Fibroblast of pulmonary artery (primary cell): ENCODE data around the gene SH3TC1.

Experiments used
- DNase-seq: peaks from one replicate; pipeline ENCODE4 v3.0.0-alpha.2; 2010; ENCODE audit warnings: low read depth
- H3K4me3 ChIP-seq: replicated peaks from 2 replicates; pipeline ENCODE4 v1.5.1; 2011; ENCODE audit warnings: low read depth, mild to moderate bottlenecking, control low read depth, low read length, moderate library complexity
- CTCF ChIP-seq: IDR thresholded peaks from 2 replicates; pipeline ENCODE4 v1.5.1; 2011; ENCODE audit warnings: mild to moderate bottlenecking, control low read depth, low read length, inconsistent platforms; ENCODE audit errors: missing control alignments

The SH3TC1 gene

DNA sequence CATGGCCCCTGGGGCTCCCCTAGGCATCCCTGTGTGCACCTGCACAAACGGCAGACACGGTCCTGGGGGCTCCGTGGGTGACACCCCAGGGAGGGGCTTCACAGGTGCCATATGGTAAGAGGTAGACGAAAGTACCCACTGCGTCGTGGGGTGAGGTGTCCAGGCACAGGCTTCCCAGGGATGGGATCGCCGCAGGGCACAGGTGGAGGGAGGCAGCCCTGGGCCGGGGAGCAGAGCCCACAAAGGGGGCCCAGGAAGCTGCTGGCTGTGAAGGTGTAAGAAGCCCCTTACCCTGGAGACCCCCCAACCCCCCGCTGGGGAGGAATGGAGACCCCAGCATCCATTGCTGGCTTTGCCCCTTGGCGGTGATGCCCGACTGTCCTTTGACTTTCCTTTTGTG is 10.9 kb downstream of the SH3TC1 start:
- no peak overlapping the region for H3K4me3 ChIP-seq
- no peak for DNase-seq
- no peak for TF ChIP-seq CTCF

DNA sequence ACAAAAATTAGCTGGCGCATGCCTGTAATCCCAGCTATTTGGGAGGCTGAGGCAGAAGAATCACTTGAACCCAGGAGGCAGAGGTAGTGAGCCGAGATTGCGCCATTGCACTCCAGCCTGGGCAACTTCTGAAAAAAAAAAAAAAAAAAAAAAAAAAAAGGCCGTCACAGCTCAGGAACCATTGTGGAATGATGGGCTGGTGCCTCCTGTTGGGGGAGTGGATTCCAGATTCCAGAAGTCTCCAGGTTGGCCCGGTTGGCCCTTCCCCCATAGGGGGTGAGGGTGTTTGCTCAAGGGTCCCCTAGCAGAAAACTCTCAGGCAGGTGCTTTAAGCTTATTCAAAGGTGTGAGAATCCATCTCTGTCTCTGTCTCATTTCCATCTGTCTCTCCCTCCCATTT is 11.5 kb downstream of the SH3TC1 start:
- TF ChIP-seq CTCF = no peak
- no peak overlapping the region for H3K4me3 ChIP-seq
- no peak for DNase-seq

DNA sequence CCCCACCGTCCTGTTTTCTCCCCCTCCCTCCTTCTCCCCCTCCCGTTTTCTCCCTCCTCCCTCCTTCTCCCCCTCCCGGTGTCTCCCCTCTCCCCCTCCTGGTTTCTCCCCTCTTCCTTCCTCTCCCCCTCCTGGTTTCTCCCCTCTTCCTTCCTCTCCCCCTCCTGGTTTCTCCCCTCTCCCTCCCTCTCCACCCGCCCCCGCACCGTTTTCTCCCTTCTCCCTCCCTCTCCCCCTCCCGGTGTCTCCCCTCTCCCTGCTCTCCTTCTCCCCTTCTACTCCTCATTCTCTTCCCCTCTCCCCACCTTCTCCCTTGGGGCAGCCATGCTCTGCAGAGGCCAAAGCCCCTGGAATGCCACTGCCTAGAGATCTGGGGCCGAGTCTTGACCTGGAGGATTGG is 12.2 kb downstream of the SH3TC1 start:
- no peak for TF ChIP-seq CTCF
- no peak overlapping the region for H3K4me3 ChIP-seq
- DNase-seq = no peak

DNA sequence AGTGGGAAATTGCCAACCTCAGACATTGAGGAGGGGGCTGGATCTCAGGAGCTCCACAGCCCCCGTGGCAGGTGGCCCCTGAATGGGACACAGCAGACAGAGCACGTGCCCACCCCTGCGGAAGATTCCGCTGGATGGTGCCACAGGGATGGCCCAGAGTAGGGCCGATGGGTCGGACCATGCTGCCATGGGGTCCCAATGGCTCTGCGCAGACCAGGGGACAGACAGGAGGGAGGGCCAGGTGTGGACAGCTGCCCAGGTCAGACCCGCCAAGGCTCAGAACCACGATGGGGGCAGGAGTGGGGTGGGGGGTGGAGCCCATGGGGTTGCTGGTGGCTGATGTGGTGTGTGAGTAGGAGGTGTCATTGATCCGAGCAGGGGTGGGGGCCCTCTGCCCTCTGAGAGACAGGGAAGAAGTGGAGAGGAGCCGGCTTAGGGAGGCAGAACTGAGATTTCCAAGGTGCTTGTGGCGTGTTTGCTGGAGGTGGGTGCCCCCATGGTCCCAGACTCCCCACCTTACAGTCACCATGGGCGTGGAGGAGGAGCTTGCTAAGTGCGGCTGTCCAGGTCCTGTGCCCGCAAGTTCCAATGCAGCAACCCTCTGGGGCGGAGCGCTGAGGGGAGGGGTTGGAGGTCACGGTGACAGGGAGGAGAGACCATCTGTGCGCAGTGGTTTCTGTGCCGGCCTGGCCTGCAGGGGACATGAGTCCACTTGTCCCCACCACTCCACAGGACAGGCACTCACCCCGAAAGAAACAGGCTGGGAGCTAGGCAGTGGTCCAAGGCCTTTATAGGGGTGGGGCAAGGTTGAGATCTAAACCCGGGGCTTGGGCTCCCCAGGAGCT is 12.9 kb downstream of the SH3TC1 start:
- no peak for DNase-seq
- no peak overlapping the region for H3K4me3 ChIP-seq
- no peak for TF ChIP-seq CTCF

DNA sequence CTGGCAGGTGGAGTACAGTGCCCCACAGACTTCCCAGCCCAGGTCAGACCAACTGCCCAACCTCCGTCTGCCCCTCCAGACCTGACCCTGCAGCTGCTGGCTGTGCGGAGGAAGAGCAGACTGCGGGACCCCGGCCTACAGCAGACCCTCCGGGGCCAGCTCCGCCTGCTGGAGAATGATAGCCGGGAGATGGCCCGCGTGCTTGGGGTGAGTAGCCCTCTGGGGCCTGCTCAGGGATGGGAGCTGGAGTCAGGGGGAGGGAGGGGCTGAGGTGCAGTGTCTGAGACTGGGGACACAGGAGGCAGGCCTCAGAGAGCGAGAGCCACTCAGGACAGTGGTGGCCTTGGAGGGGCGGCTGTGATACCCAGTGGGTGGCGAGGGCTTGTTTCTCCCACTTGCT is 13.5 kb downstream of the SH3TC1 start:
- H3K4me3 ChIP-seq = no peak overlapping the region
- no peak for TF ChIP-seq CTCF
- DNase-seq = no peak

DNA sequence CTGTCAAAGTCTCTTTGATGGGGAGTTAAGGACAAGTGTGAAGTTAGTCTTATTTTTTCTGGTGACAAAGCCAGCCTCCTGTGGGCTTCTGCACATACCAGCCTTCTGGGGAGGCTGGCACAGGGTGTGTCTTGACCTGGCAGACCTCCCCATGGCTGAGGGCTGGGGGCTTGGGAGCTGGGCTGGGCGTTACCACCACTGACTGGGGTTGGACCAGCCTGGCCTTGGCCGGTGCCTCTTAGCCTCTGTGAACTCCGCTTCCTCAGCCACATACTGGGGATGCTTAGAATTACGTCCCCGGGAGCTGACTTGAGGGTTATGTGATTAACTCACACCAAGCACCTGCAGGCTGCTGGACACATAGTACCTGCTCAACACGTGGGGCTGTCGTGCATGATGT is 14.0 kb downstream of the SH3TC1 start:
- TF ChIP-seq CTCF = no peak
- H3K4me3 ChIP-seq = no peak overlapping the region
- no peak for DNase-seq

- TF ChIP-seq CTCF = no peak
- DNase-seq = no peak
- H3K4me3 ChIP-seq = no peak overlapping the region
Observed at GRCh38 chr4:8214136-8214535, 15.0 kb downstream of the SH3TC1 start.
